ENCODE measurements around the gene FAM76B.

Gene FAM76B

DNA sequence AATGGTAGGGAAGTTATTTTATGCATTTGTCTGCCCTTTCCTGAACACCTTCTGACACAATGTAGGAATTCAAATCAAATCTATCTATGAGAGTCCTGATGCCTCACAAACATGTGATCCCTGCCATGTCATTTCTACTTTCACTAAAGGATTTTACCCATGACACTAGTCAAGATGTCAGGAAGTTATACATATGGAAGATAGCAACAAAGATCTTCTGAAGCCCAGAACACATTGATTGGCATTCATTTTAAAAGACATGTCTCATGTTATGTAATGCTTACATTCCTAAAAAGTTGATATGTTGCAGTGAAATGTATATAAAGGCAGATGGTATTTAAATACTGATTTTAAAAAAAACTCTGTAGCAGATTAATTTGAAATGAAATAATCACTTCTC, 61.5 kb downstream of the FAM76B start:
- DNase-seq: no peak

DNA sequence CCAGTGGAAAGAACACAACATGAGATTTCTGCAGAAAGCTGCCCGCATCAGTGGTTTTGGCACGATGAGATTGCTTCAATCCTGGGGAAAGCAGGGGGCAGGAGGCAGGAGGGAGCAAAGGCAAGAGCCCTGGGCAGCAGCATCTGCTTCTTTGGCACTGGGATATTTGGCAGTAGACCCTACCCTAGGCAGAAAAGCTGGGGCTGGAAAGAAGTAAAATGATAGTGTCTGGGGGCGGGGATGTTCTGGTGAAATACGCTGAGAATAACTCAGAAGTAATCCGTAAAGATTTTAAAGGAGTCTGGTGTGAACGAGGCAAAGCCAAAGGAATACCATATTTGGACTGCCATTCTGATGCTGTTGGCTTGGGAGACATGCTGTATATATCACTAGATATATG, 62.0 kb downstream of the FAM76B start:
- no peak for DNase-seq

DNA sequence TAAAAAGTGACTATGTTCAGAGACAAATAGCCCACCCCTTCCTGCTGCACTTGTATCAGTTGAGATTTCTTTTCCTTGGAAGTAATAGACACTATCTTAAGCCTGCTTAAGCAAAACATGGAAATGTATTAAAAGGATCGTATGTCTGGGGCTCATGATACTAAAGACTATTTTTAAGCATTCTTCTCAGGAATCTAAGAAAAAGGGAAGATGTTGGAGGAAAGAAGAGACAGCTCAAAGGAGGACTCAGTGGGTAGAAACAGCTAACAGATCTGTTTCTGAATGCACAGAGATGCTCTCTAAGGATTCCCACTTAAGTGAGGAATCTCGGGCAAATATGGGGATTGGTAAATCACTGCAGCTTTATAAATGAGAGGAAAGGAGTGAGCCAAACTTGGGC, 62.5 kb downstream of the FAM76B start:
- DNase-seq: no peak

DNA sequence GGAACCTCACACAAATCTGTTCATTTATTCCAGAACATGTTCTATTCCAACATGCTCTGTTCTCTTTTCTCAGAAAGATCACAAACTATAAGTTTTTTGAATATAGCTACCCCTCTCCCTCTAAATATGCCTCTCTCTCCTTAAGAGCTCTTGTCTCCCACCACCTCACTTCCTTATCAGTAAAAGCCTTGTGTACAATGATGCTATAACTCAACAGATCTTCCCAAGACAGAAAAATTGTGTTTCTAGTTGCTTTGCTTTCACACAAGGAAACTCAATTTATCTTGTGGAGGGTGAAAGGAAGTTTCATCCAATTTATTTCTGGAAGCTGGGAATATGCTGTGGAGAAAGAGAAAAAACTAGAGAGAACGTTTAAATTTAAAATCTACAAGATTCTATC, 64.4 kb downstream of the FAM76B start:
- no peak for DNase-seq

DNA sequence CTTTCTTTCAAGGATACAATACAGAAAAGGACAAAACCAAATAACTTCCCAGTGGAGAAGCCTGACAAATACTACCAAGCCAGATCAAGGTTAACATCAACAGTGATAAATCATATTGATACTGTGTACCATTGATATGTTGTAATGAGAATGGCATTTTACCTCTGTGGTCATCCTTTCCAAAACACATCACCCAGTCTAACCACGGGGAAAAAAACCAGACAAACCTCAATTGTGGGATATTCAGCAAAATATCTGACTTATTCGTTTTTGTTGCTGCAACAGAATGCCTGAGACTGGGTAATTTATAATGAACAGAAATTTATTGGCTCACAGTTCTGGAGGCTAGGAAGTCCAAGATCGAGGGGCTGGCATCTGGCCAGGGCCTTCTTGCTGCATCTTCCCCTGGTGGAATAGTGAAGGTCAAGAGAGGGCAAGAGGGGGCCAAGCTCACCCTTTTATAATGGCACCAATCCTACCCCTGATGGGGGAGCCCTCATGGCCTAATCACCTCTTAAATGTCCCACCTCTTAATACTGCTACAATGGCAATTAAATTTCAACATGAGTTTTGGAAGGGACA, 66.1 kb downstream of the FAM76B start:
- DNase-seq: no peak

DNA sequence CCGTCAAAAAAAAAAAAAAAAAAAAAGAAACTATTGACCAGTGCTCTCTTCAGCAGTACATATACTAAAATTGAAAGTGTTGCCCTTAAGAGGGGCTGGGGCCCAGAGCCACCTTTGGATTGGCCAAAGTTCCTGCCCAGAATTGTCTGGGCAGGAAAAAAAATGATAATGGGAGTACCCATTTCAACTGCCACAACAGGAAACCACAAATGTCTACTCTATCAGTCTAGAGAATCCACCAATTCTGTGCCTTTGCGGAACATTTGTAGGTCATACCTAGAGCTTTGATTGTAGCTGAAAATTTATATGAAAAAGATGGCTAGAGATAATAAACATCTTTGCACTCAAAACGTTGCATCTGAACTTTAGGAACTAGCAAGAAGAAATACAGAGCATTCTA, 69.4 kb downstream of the FAM76B start:
- DNase-seq: no peak
